ENCODE results near the gene ZNF564. TPM values are rescaled to one million over a fixed set of nuclear protein-coding genes. Genes with fewer than 3 reads are reported as not detected.
"Not testable (repeated sequence)": the region's sequence is repeated elsewhere in the genome, so short reads cannot be mapped to it uniquely, and the experiment has no call there.

The ZNF564 gene
- total RNA-seq, 2 donors from 2014 or later, result 11.6 to 21.7 TPM

DNA sequence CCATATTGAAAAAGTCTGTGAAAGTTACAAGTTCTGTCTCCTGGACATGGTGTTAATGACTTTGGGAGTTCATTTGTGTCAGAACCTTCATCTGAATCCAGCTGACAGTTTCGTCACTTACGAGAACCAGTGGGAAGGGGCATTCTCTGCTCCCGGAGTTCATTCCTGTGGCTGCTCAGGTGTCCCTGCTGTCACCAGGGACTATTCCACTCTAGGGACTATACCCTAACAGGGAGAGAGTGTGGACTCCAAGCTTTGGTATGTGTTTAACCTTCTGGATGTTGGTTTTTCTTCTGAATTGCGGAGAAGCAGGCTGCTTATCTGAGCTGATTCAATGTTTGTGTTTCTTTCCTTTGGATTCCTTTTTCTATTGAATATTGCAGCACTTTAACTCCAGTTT, 54.2 kb downstream of the ZNF564 start:
- peak overlapping the region in 1 of 2 donors; percentile 16 for H3K27ac ChIP-seq
- H3K9me3 ChIP-seq, result no peaks in the 10 kb centered on the region
- TF ChIP-seq, protein P1, sequence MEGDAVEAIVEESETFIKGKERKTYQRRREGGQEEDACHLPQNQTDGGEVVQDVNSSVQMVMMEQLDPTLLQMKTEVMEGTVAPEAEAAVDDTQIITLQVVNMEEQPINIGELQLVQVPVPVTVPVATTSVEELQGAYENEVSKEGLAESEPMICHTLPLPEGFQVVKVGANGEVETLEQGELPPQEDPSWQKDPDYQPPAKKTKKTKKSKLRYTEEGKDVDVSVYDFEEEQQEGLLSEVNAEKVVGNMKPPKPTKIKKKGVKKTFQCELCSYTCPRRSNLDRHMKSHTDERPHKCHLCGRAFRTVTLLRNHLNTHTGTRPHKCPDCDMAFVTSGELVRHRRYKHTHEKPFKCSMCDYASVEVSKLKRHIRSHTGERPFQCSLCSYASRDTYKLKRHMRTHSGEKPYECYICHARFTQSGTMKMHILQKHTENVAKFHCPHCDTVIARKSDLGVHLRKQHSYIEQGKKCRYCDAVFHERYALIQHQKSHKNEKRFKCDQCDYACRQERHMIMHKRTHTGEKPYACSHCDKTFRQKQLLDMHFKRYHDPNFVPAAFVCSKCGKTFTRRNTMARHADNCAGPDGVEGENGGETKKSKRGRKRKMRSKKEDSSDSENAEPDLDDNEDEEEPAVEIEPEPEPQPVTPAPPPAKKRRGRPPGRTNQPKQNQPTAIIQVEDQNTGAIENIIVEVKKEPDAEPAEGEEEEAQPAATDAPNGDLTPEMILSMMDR (IDR thresholded peaks at IDR 0.05), result no peak
- H3K4me3 ChIP-seq, result no peak overlapping the region
- ATAC-seq (ENCODE audit: insufficient number of reproducible peaks, low FRiP score, low read depth), result no peak
- H3K4me1 ChIP-seq (ENCODE audit: control insufficient read depth in 1 of 2, low read depth in 2 of 2), result peaks cover 0 to 12% of the 10 kb centered on the region in 2 donors
- H3K36me3 ChIP-seq, result no peaks in the 10 kb centered on the region
- no peak for DNase-seq (ENCODE audit: low spot score)
- no peaks in the 10 kb centered on the region for H3K27me3 ChIP-seq (replicated peaks; ENCODE audit: insufficient read depth)

- no peak for DNase-seq (ENCODE audit: low spot score)
- Histone ChIP-seq H3K9me3 (no peaks in the 10 kb centered on the region), H3K27ac (peak overlapping the region in 1 of 2 donors; percentile 16), H3K4me1 (ENCODE audit: control insufficient read depth in 1 of 2, low read depth in 2 of 2) (peaks cover 0 to 12% of the 10 kb centered on the region in 2 donors), H3K27me3 (replicated peaks; ENCODE audit: insufficient read depth) (no peaks in the 10 kb centered on the region), H3K36me3 (no peaks in the 10 kb centered on the region), H3K4me3 (no peak overlapping the region)
- TF ChIP-seq, protein P1 (IDR thresholded peaks at IDR 0.05), result no peak
- ATAC-seq (ENCODE audit: insufficient number of reproducible peaks, low FRiP score, low read depth), result no peak
Measured at GRCh38 chr19:12496480-12496879, 54.8 kb downstream of the ZNF564 start.

- Histone ChIP-seq H3K27ac (peak overlapping the region; percentile 80 to 81), H3K4me1 (ENCODE audit: control insufficient read depth in 1 of 2, low read depth in 2 of 2) (peaks cover 0 to 12% of the 10 kb centered on the region in 2 donors), H3K36me3 (no peaks in the 10 kb centered on the region), H3K27me3 (replicated peaks; ENCODE audit: insufficient read depth) (no peaks in the 10 kb centered on the region), H3K9me3 (no peaks in the 10 kb centered on the region), H3K4me3 (peak overlapping the region; percentile 78)
- ATAC-seq (ENCODE audit: insufficient number of reproducible peaks, low FRiP score, low read depth) (peak; percentile 94), DNase-seq (ENCODE audit: low spot score) (peak; percentile 88)
- TF ChIP-seq, protein P1 (IDR thresholded peaks at IDR 0.05), result peak; percentile 34
Measured at GRCh38 chr19:12495002-12495802, 56.1 kb downstream of the ZNF564 start.

GRCh38 chr19:12494260-12494860, 56.9 kb downstream of the ZNF564 start:
- Histone ChIP-seq H3K27ac (peak overlapping the region in 1 of 2 donors; percentile 80), H3K4me3 (peak overlapping the region; percentile 78)

DNA sequence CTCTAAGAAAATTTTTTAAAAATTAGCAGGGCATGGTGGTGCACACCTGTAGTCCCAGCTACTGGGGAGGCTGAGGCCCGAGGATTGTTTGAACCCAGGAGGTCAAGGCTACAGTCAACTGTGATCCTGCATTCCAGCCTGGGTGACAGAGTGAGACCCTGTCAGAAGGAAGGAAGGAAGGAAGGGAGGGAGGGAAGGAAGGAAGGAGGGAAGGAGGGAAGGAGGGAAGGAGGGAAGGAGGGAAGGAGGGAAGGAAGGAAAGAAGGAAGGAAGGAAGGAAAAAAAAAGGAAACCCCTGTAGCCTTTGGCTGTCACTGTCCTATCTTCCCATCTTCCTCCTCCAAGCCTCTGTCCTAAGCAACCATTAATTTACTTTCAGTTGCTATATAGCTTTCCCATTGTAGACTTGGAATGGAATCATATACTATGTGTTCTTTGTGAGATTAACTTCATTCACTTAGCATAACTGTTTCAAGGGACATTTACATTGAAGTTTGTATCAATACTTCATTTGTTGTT, 65.0 kb downstream of the ZNF564 start:
- not testable (repeated sequence) for H3K36me3 ChIP-seq; H3K4me3 ChIP-seq; H3K27ac ChIP-seq; ATAC-seq (ENCODE audit: insufficient number of reproducible peaks, low FRiP score, low read depth); H3K27me3 ChIP-seq (replicated peaks; ENCODE audit: insufficient read depth); H3K9me3 ChIP-seq; DNase-seq (ENCODE audit: low spot score)
- peaks cover 7 to 15% of the 10 kb centered on the region in 2 donors for H3K4me1 ChIP-seq (ENCODE audit: control insufficient read depth in 1 of 2, low read depth in 2 of 2)

More at GRCh38 chr19:12494260-12494860, 56.9 kb downstream of the ZNF564 start:
- no peaks in the 10 kb centered on the region for H3K36me3 ChIP-seq
- DNase-seq (ENCODE audit: low spot score) (no peak), ATAC-seq (ENCODE audit: insufficient number of reproducible peaks, low FRiP score, low read depth) (no peak)
- no peaks in the 10 kb centered on the region for H3K27me3 ChIP-seq (replicated peaks; ENCODE audit: insufficient read depth)
- TF ChIP-seq, protein P1 (IDR thresholded peaks at IDR 0.05), result peak; percentile 10
- H3K4me1 ChIP-seq (ENCODE audit: control insufficient read depth in 1 of 2, low read depth in 2 of 2), result peaks cover 0 to 12% of the 10 kb centered on the region in 2 donors
- H3K9me3 ChIP-seq, result no peaks in the 10 kb centered on the region

All from thoracic aorta (tissue), 2 donors.